ENCODE measurements around the gene SLC39A7.

DNA sequence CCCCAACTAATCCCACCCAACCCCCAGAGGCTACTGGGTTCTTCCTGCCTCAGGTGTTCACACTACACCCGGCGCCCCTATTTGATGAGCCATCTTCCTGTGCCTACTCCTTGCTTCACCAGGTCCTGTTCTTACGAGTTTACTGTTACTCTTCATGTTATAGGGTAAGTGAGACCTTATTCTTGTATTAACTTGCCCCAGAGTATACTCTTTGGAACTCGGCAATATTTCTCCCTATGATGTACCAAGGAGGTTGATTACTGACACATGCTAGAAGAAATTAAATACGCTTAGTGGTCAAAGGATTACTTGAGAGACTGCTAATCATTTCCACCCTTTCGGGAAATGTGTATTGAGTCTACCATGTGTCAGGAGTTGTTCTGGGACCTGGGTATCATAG lies 16.6 kb downstream of the SLC39A7 start:
- TF ChIP-seq EZH2 (IDR thresholded peaks at IDR 0.05; ENCODE audit: low read depth) (no peak), CTCF (conservative IDR thresholded peaks at IDR 0.05) (no peak)

Data from PC-9 (cell line).